Liver (tissue), 9 donors: ENCODE measurements around the gene MOSPD3. TPM values are rescaled to one million over a fixed set of nuclear protein-coding genes. Genes with fewer than 3 reads are reported as not detected.

ENCODE experiments used
- DNase-seq: peaks from one replicate; pipeline ENCODE4 v3.0.0-alpha.2; 2017; ENCODE audit warnings: low spot score
- H3K27ac ChIP-seq, 2 donors: one replicate each; pipeline ENCODE4 v1.7.0; 2013; ENCODE audit warnings: inconsistent platforms in 2 of 2, low read length in 2 of 2, control low read depth in 1 of 2, low read depth in 1 of 2, mild to moderate bottlenecking in 1 of 2
- H3K27me3 ChIP-seq, 4 donors: one replicate each; pipeline versions ENCODE4 v1.6.1 to v1.7.0; 2013; ENCODE audit warnings: low read length in 3 of 4, inconsistent platforms in 1 of 4, mild to moderate bottlenecking in 1 of 4, moderate library complexity in 1 of 4; ENCODE audit not compliant: control insufficient read depth in 4 of 4, insufficient read depth in 4 of 4
- H3K36me3 ChIP-seq, 4 donors: one replicate each; pipeline versions ENCODE4 v1.6.1 to v1.7.0; 2013; ENCODE audit warnings: low read length in 3 of 4, mild to moderate bottlenecking in 3 of 4, low read depth in 1 of 4, moderate library complexity in 1 of 4; ENCODE audit not compliant: control insufficient read depth in 4 of 4, insufficient read depth in 3 of 4
- H3K4me1 ChIP-seq, 4 donors: one replicate each; pipeline versions ENCODE4 v1.6.1 to v1.7.0; 2013; ENCODE audit warnings: low read length in 3 of 4, mild to moderate bottlenecking in 3 of 4, moderate library complexity in 1 of 4; ENCODE audit not compliant: control insufficient read depth in 4 of 4, insufficient read depth in 4 of 4
- H3K4me3 ChIP-seq, 3 donors: one replicate each; pipeline versions ENCODE4 v1.6.1 to v1.7.0; 2013; ENCODE audit warnings: low read length in 3 of 3, control low read depth in 1 of 3, low read depth in 1 of 3, mild to moderate bottlenecking in 1 of 3
- H3K9ac ChIP-seq, 2 donors: one replicate each; pipeline ENCODE4 v1.7.0; 2013; ENCODE audit warnings: low read length in 2 of 2, mild to moderate bottlenecking in 2 of 2, moderate library complexity in 2 of 2, control low read depth in 1 of 2, low read depth in 1 of 2
- H3K9me3 ChIP-seq, 4 donors: one replicate each; pipeline versions ENCODE4 v1.6.1 to v1.7.0; 2013; ENCODE audit warnings: low read length in 3 of 4; ENCODE audit not compliant: control insufficient read depth in 4 of 4
- CTCF ChIP-seq: fragments of 150-350 bp; IDR thresholded peaks from 2 replicates; pipeline ENCODE4 v1.5.1; 2017; ENCODE audit warnings: improper control_type of control experiment, low read depth, low read length; ENCODE audit not compliant: missing input control
- EGR1 ChIP-seq, 2 donors: IDR thresholded peaks; 2 replicates each; pipeline ENCODE4 v1.6.1; 2016 to 2018; ENCODE audit warnings: antibody characterized with exemption in 2 of 2, low read depth in 2 of 2
- FOXA1 ChIP-seq: IDR thresholded peaks from 2 replicates; pipeline ENCODE4 v1.6.1; 2016; ENCODE audit warnings: antibody characterized with exemption
- FOXA2 ChIP-seq: IDR thresholded peaks from 2 replicates; pipeline ENCODE4 v1.6.1; 2016; ENCODE audit warnings: antibody characterized with exemption
- HNF4A ChIP-seq, 2 donors: conservative IDR thresholded peaks; 2 replicates each; pipeline ENCODE4 v1.6.1; 2016; ENCODE audit warnings: antibody characterized with exemption in 2 of 2, mild to moderate bottlenecking in 2 of 2
- HNF4G ChIP-seq: IDR thresholded peaks from 2 replicates; pipeline ENCODE4 v1.6.1; 2016; ENCODE audit warnings: antibody characterized with exemption
- JUND ChIP-seq, 2 donors: IDR thresholded peaks; 2 replicates each; pipeline ENCODE4 v1.6.1; 2016; ENCODE audit warnings: antibody characterized with exemption in 2 of 2
- MAX ChIP-seq: IDR thresholded peaks from 2 replicates; pipeline ENCODE4 v1.6.1; 2016; ENCODE audit warnings: antibody characterized with exemption
- RXRA ChIP-seq, 2 donors: IDR thresholded peaks; 2 replicates each; pipeline ENCODE4 v1.6.1; 2017 to 2018; ENCODE audit warnings: antibody characterized with exemption in 2 of 2, mild to moderate bottlenecking in 1 of 2
- SP1 ChIP-seq: IDR thresholded peaks from 2 replicates; pipeline ENCODE4 v1.6.1; 2018; ENCODE audit warnings: antibody characterized with exemption, mild to moderate bottlenecking
- TAF1 ChIP-seq: conservative IDR thresholded peaks from 2 replicates; pipeline ENCODE4 v1.6.1; 2016; ENCODE audit warnings: antibody characterized with exemption, mild to moderate bottlenecking
- YY1 ChIP-seq: IDR thresholded peaks from 2 replicates; pipeline ENCODE4 v1.6.1; 2016; ENCODE audit warnings: antibody characterized with exemption, mild to moderate bottlenecking
- WGBS: extraction: QIAGEN DNeasy Blood & Tissue Kit; methylation state at CpG from one replicate; pipeline ENCODE4 v1.1.7; 2013; 5-methylcytosine and 5-hydroxymethylcytosine counted together
- polyA plus RNA-seq, 2 donors: library from polyadenylated mRNA; stranded (reverse) in 1 of 2; unstranded in 1 of 2; fragments of 200-250 nt in 1 of 2; fragments of >200 nt in 1 of 2; fragmentation: Nextera tagmentation in 1 of 2; extraction: Ambion mirVana in 1 of 2; gene quantifications; one replicate each; pipeline versions ENCODE4 v1.2.1 to v1.2.3, GENCODE V29; 2013 to 2015
- total RNA-seq, 2 donors: library from RNA; depleted of rRNA; stranded (reverse); fragments of >200 nt; gene quantifications; one replicate each; pipeline ENCODE4 v1.2.3, GENCODE V29; 2014
- TF ChIP-seq, protein P1 (sequence below): IDR thresholded peaks from 2 replicates; pipeline ENCODE4 v1.6.1; 2016; ENCODE audit warnings: antibody characterized with exemption, mild to moderate bottlenecking
- TF ChIP-seq, protein P2 (sequence below): IDR thresholded peaks from 2 replicates; pipeline ENCODE4 v1.6.1; 2016; ENCODE audit warnings: antibody characterized with exemption
- donor health status: healthy.
- donor health status: healthy.
- donor health status: healthy.
- donor health status: healthy.
- donor health status: healthy.

MOSPD3 gene
- total and polyA plus RNA-seq, 4 donors = 3.5 to 15.7 (median 8.6) TPM

- no peak overlapping the region for H3K27ac ChIP-seq
- no peak for DNase-seq
- H3K27me3 ChIP-seq = no peaks in the 10 kb centered on the region
- peaks cover 25 to 59% (median 32%) of the 10 kb centered on the region in 4 donors for H3K36me3 ChIP-seq
- TF ChIP-seq MAX (no peak), CTCF (no peak), FOXA2 (no peak), TAF1 (no peak), HNF4G (no peak), JUND (IDR thresholded peaks at IDR 0.05) (no peak), HNF4A (conservative IDR thresholded peaks at IDR 0.05) (no peak), EGR1 (IDR thresholded peaks at IDR 0.05; ENCODE audit: low read depth in 2 of 2) (no peak), YY1 (no peak), FOXA1 (no peak), SP1 (no peak), RXRA (IDR thresholded peaks at IDR 0.05) (no peak)
- TF ChIP-seq, protein P1, sequence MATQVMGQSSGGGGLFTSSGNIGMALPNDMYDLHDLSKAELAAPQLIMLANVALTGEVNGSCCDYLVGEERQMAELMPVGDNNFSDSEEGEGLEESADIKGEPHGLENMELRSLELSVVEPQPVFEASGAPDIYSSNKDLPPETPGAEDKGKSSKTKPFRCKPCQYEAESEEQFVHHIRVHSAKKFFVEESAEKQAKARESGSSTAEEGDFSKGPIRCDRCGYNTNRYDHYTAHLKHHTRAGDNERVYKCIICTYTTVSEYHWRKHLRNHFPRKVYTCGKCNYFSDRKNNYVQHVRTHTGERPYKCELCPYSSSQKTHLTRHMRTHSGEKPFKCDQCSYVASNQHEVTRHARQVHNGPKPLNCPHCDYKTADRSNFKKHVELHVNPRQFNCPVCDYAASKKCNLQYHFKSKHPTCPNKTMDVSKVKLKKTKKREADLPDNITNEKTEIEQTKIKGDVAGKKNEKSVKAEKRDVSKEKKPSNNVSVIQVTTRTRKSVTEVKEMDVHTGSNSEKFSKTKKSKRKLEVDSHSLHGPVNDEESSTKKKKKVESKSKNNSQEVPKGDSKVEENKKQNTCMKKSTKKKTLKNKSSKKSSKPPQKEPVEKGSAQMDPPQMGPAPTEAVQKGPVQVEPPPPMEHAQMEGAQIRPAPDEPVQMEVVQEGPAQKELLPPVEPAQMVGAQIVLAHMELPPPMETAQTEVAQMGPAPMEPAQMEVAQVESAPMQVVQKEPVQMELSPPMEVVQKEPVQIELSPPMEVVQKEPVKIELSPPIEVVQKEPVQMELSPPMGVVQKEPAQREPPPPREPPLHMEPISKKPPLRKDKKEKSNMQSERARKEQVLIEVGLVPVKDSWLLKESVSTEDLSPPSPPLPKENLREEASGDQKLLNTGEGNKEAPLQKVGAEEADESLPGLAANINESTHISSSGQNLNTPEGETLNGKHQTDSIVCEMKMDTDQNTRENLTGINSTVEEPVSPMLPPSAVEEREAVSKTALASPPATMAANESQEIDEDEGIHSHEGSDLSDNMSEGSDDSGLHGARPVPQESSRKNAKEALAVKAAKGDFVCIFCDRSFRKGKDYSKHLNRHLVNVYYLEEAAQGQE = no peak
- TF ChIP-seq, protein P2, sequence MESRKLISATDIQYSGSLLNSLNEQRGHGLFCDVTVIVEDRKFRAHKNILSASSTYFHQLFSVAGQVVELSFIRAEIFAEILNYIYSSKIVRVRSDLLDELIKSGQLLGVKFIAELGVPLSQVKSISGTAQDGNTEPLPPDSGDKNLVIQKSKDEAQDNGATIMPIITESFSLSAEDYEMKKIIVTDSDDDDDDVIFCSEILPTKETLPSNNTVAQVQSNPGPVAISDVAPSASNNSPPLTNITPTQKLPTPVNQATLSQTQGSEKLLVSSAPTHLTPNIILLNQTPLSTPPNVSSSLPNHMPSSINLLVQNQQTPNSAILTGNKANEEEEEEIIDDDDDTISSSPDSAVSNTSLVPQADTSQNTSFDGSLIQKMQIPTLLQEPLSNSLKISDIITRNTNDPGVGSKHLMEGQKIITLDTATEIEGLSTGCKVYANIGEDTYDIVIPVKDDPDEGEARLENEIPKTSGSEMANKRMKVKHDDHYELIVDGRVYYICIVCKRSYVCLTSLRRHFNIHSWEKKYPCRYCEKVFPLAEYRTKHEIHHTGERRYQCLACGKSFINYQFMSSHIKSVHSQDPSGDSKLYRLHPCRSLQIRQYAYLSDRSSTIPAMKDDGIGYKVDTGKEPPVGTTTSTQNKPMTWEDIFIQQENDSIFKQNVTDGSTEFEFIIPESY = no peak
- H3K9me3 ChIP-seq = no peaks in the 10 kb centered on the region
- no peak overlapping the region for H3K4me3 ChIP-seq
- peaks cover 2 to 20% (median 11%) of the 10 kb centered on the region in 4 donors for H3K4me1 ChIP-seq
- WGBS = 94% methylated on average over 28 of the region's 28 CpGs
- no peak overlapping the region for H3K9ac ChIP-seq
Observed at GRCh38 chr7:100578246-100579183, 33.8 kb upstream of the MOSPD3 start.
